ENCODE data around the gene ADIPOQ.
"Not testable (repeated sequence)": the region's sequence is repeated elsewhere in the genome, so short reads cannot be mapped to it uniquely, and the experiment has no call there.

DNA sequence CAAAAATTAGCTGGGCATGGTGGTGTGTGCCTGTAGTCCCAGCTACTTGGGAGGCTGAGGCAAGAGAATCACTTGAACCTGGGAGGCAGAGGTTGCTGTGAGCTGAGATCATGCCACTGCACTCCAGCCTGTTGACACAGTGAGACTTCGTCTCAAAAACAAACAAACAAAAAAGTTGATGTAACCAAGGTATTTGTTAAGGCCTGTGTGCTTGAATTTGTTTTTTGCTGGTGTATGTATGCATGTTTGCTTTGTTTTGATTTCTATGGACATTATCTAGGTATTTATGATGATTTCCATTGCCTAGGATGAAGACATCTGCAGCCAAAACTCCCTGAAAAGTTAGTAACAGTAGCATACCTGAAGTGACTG lies 20.1 kb upstream of the ADIPOQ start:
- TF ChIP-seq, protein P1, sequence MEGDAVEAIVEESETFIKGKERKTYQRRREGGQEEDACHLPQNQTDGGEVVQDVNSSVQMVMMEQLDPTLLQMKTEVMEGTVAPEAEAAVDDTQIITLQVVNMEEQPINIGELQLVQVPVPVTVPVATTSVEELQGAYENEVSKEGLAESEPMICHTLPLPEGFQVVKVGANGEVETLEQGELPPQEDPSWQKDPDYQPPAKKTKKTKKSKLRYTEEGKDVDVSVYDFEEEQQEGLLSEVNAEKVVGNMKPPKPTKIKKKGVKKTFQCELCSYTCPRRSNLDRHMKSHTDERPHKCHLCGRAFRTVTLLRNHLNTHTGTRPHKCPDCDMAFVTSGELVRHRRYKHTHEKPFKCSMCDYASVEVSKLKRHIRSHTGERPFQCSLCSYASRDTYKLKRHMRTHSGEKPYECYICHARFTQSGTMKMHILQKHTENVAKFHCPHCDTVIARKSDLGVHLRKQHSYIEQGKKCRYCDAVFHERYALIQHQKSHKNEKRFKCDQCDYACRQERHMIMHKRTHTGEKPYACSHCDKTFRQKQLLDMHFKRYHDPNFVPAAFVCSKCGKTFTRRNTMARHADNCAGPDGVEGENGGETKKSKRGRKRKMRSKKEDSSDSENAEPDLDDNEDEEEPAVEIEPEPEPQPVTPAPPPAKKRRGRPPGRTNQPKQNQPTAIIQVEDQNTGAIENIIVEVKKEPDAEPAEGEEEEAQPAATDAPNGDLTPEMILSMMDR (IDR thresholded peaks at IDR 0.05): not testable (repeated sequence)
- TF ChIP-seq POLR2A (IDR thresholded peaks at IDR 0.05): not testable (repeated sequence)

All from thyroid gland (tissue), 4 donors.